DMS114 treated with DMSO at 0.1 percent for 48 hours (cell line): ENCODE data around the gene FAM124B.

Experiments used
- DNase-seq: peaks from one replicate; lab custom pipeline; 2025; ENCODE audit not compliant: unreplicated experiment; lab: John Stamatoyannopoulos, UW

The FAM124B gene, protein sequence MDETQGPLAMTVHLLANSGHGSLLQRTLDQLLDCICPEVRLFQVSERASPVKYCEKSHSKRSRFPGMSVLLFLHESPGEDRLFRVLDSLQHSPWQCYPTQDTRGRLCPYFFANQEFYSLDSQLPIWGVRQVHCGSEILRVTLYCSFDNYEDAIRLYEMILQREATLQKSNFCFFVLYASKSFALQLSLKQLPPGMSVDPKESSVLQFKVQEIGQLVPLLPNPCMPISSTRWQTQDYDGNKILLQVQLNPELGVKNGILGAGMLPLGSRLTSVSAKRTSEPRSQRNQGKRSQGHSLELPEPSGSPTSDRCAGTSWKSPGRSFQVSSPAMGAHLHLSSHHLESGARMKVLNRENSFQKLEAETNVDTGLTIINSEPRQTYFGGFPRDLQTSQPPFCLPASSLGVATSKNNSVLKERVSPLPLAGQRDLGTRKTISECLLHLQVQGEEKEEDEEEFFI

DNA sequence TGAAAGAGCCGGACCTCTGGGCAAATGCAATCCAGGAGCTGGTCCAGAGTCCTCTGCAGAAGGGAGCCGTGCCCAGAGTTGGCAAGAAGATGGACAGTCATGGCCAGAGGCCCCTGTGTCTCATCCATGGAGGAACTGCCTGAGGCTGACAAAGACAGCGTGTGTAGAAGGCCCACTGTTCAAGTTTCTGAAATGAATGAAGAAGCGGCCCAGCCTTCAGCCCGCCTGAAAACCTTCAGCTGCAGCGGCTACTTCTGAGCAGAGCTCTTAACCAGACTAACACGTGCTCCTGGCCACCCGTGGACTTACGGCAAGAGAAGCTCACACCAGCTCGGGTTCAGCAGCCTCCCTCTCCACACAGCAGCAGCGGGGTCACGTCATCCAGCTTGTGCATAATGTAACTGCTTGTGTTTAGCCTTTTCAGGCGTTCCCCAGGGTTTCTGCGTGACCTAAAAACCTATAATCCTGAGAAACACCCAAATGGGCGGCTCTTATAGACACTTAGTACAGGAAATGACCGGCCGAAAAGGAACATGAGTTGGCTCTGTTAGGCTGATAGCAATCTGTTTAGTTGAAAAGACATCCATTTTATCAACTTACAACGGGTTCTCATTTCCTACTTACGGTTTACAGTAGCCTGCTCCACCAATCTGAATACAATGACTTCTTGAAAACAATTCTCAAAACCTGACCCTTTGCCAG lies at the start of gene FAM124B:
Gene FAM124B, minus strand, starts transcription at position 467 of the 702 bp plus-strand sequence. Its CDS starts 339 bp downstream, at position 128.
- DNase-seq: no peak

- no peak for DNase-seq
Measured at GRCh38 chr2:224449212-224450147, 47.6 kb upstream of the FAM124B start.

GRCh38 chr2:224448236-224448635 lies 46.3 kb upstream of the FAM124B start:
- DNase-seq: no peak

GRCh38 chr2:224444783-224445182 lies 42.9 kb upstream of the FAM124B start:
- no peak for DNase-seq

GRCh38 chr2:224444021-224444420 lies 42.1 kb upstream of the FAM124B start:
- DNase-seq: no peak

DNA sequence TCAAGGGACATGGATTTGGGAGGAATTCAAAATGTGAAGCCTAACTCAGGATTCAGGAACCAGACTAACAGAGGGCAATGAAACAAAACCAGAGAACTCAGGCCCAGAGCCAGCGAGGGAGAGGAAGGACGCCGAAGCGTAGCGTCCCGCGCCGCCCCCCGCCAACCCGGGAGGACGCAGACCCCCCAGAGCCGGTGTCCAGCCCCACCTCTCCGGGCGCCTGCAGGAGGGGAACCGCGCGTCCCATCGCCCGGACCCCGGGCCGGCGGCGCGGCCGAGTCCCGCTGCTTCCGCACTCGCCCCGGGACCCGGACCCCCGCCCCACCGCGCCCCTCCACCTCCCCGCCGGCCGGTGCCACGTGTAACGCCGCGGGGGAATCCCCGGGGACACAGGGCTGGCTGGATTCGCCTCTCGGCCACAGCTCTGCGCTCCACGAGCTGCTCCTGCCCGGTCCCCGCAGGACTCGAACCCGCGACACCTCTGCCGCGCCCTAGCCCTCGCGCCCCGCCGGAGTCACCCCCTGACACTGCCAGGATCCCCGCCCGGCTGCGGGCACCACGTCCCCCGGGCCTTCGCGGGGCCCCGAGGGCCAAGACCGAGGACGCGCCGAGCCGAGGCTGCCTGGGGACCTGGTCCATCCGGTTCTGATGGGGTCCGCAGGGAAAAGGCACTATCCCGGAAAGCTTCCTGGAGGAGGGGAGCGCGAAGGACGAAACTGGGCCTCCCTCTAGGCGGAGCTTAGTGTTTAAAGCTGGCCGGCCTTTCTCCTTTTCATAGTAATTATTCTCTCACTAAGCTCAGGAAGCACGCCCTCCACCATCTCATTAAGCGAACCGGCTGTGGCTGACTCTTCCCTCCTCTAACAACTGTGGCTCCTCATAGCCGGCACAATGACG lies 40.4 kb upstream of the FAM124B start:
- no peak for DNase-seq

DNA sequence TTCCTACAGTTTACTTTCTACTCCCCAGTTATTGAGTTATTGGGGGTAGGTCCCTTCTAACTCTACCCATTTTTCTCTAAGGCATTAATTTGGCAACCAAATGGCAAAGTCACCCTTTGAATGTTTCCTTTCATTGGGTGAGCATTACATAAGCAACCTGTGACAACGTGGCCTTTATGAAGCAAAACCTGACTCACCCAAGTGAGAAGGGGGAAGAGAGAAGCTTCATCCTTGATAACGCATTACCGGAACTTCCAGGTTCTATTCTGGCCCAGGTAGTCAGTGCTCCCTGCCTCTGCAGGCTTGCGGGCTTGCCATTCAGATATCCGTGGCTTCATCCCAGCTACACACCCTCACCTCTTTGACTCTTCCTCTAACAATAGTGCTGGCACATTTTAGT lies 39.1 kb upstream of the FAM124B start:
- DNase-seq: no peak

GRCh38 chr2:224438726-224439125 lies 36.8 kb upstream of the FAM124B start:
- DNase-seq: no peak

DNA sequence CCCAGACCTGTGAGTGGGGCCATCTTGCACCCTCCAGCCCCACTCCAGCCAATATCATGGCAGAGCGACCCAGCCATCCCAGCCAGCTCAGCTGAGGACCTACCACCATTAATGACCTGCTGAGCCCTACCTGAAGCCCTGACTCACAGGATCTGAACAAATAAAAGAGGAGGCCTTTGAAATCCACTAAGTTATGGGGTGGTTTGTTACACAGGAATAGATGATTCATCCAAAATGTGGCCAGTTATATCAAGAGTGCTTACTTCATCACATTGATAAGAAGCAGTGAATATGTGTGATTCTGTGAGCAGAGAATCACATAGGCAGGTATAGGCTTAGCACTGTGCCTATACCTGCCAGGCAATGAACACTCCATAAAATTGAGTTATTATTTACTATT lies 34.7 kb upstream of the FAM124B start:
- DNase-seq: no peak

- no peak for DNase-seq
Measured at GRCh38 chr2:224434618-224435017, 32.7 kb upstream of the FAM124B start.

GRCh38 chr2:224433442-224433841 lies 31.5 kb upstream of the FAM124B start:
- no peak for DNase-seq

GRCh38 chr2:224432003-224432579 lies 30.2 kb upstream of the FAM124B start:
- DNase-seq: no peak

GRCh38 chr2:224429441-224429810 lies 27.5 kb upstream of the FAM124B start:
- DNase-seq: no peak

GRCh38 chr2:224428787-224429440 lies 27.0 kb upstream of the FAM124B start:
- DNase-seq: no peak

DNA sequence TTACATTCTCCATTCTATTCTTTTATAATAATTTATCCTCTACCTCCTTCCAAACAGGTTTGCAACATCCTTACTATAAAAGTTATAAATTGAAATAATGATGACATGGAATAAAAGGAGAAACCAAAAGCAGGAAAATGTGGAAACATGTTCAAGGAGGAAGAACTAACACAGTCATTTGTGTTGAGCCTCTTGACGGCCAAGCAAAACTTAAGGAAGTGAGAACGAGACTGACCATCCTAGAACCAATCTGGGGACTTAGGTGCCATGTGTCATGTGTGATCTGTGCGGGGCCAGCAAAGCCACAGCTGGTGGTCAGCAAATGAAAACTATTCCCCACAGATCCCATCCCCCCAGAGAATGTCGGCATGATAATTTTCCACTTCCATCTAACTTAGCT lies 25.6 kb upstream of the FAM124B start:
- no peak for DNase-seq

GRCh38 chr2:224426656-224427055 lies 24.7 kb upstream of the FAM124B start:
- no peak for DNase-seq

GRCh38 chr2:224421065-224421464 lies 19.2 kb upstream of the FAM124B start:
- no peak for DNase-seq

DNA sequence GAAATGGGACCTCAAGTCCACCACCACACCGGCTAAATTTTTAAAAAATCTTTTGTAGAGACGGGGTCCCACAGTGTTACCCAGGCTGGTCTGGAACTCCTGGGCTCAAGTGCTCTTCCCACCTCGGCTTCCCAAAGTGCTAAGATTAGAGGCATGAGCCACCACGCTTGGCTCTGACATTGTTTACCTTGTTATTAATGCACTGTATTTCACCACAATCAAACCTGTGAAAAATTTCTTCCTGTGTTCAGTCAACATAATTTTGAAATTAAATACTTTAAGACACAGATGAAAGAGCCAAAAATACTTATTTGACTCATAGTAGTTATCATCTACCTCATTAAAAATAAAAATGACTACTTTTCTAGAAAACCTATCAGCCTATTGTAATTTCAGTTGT lies 16.0 kb upstream of the FAM124B start:
- no peak for DNase-seq

DNA sequence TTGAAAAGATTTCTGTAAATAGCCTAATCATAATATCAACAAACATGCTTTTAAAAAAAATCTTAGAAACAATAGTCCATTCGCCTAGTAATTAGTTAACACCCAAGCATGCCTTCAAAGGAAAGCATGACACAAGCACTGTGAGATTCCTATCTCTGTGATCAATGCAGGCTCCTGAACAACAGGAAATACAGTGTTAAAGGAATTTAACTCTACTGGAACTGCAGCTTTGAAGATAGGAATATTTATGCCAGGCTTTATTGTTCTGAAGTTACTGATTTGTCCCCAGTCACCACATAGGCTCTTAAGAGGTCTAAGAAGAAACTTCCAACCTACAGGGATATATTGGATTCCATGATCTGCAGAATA lies 15.4 kb upstream of the FAM124B start:
- DNase-seq: no peak
